K562 (cell line): ENCODE results near the gene PRR35. TPM values are rescaled to one million over a fixed set of nuclear protein-coding genes. Genes with fewer than 3 reads are reported as not detected.
A peak's percentile ranks its signal among the peaks of the same experiment; 100 is the strongest.

Experiments used
- ATAC-seq: fragments of 200-7000 bp; cut with Tn5 transposase; 3 replicates; pipeline ENCODE4 v1.9.1; 2020; ENCODE audit warnings: moderate library complexity
- BruUV-seq: library from RNA; stranded (reverse); fragments of 400-500 nt; replicated peaks from 2 replicates; lab custom pipeline; 2021; lab: Mats Ljungman, UMichigan
- CTCF ChIA-PET: fragments of 300-600 bp; formaldehyde crosslinking; extraction: SDS; loops from one replicate; lab custom pipeline; 2021; ENCODE audit warnings: low intra/inter-chr PET ratio; lab: Yijun Ruan, JAX
- POLR2A ChIA-PET: fragments of 300-600, 350-650 bp; sonication (Branson Sonifier 250); formaldehyde crosslinking; extraction: SDS; loops from one replicate; lab custom pipeline; 2021; ENCODE audit warnings: antibody characterized with exemption, inconsistent platforms; lab: Yijun Ruan, JAX
- DNase-seq, 4 experiments: peaks; one replicate each; pipeline versions ENCODE4 v3.0.0 to v3.0.0-alpha.2; 2011 to 2018; ENCODE audit warnings: low spot score in 3 of 4, mixed read lengths in 3 of 4; ENCODE audit errors: extremely low read depth in 1 of 4
- FAIRE-seq: peaks from 2 replicates; lab custom pipeline; 2011; peaks lifted over from hg19 to GRCh38; lab: Jason Lieb, UNC
- H2AFZ ChIP-seq: 2 replicates; pipeline ENCODE4 v1.6.0; 2011; ENCODE audit warnings: low read depth, low read length, control low read depth, inconsistent platforms
- H3K27ac ChIP-seq: fragments of 200-600 bp; 3 replicates; pipeline ENCODE4 v1.8.0; 2011; ENCODE audit warnings: low read depth, mild to moderate bottlenecking, control low read depth, inconsistent platforms, low read length, moderate library complexity, mixed read lengths; ENCODE audit errors: extremely low read depth
- H3K27me3 ChIP-seq, 2 experiments: fragments of 300-600 bp in 1 of 2; 2 replicates in 1 of 2; 3 replicates in 1 of 2; pipeline versions ENCODE4 v1.6.0 to v1.8.0; 2011; ENCODE audit warnings: inconsistent platforms in 2 of 2, low read length in 2 of 2, mild to moderate bottlenecking in 1 of 2, mixed read lengths in 1 of 2, moderate library complexity in 1 of 2; ENCODE audit not compliant: control insufficient read depth in 2 of 2, insufficient read depth in 2 of 2
- H3K36me3 ChIP-seq: fragments of 300-600 bp; 3 replicates; pipeline ENCODE4 v1.8.0; 2011; ENCODE audit warnings: mild to moderate bottlenecking, low read length, inconsistent platforms; ENCODE audit not compliant: control insufficient read depth, insufficient read depth
- H3K4me1 ChIP-seq, 2 experiments: fragments of 200-600 bp in 1 of 2; replicated peaks in 1 of 2; 2 replicates in 1 of 2; 3 replicates in 1 of 2; pipeline versions ENCODE4 v1.5.1 to v1.8.0; 2011; ENCODE audit warnings: inconsistent platforms in 2 of 2, low read length in 2 of 2, mild to moderate bottlenecking in 1 of 2, mixed read lengths in 1 of 2, moderate library complexity in 1 of 2; ENCODE audit not compliant: control insufficient read depth in 2 of 2, insufficient read depth in 2 of 2
- H3K4me2 ChIP-seq: 2 replicates; pipeline ENCODE4 v1.6.1; 2011; ENCODE audit warnings: low read length, control low read depth, inconsistent platforms, mixed read lengths; ENCODE audit not compliant: insufficient read depth
- H3K4me3 ChIP-seq: fragments of 200-600 bp; sonication (generic), shearing (Covaris generic); 2 replicates; pipeline ENCODE4 v1.5.1; 2016; ENCODE audit warnings: control low read depth, inconsistent platforms
- H3K79me2 ChIP-seq: fragments of 200-600 bp; 3 replicates; pipeline ENCODE4 v1.8.0; 2011; ENCODE audit warnings: low read length, inconsistent platforms; ENCODE audit not compliant: control insufficient read depth, insufficient read depth
- H3K9ac ChIP-seq, 2 experiments: 2 replicates each; pipeline versions ENCODE4 v1.6.0 to v1.6.1; 2011; ENCODE audit warnings: low read depth in 2 of 2, low read length in 2 of 2, control low read depth in 1 of 2, inconsistent platforms in 1 of 2, mild to moderate bottlenecking in 1 of 2, mixed read lengths in 1 of 2; ENCODE audit not compliant: insufficient read depth in 1 of 2
- H3K9me1 ChIP-seq: one replicate; pipeline ENCODE4 v1.6.0; 2011; ENCODE audit warnings: inconsistent platforms, mild to moderate bottlenecking, low read length, moderate library complexity; ENCODE audit not compliant: control insufficient read depth, insufficient read depth
- H3K9me3 ChIP-seq: replicated peaks from 2 replicates; pipeline ENCODE4 v1.5.1; 2011; ENCODE audit warnings: low read depth, low read length, inconsistent platforms; ENCODE audit not compliant: control insufficient read depth, insufficient read depth
- H4K20me1 ChIP-seq: replicated peaks from 2 replicates; pipeline ENCODE4 v1.6.1; 2011; ENCODE audit warnings: low read length, inconsistent platforms, mixed read lengths; ENCODE audit not compliant: control insufficient read depth, insufficient read depth
- CREB3L1 ChIP-seq: fragments of 450-650 bp; IDR thresholded peaks from 2 replicates; pipeline ENCODE4 v1.6.1; 2014; ENCODE audit warnings: low read depth, mild to moderate bottlenecking, moderate library complexity, borderline replicate concordance
- ELF2 ChIP-seq: fragments of 250-450 bp; sonication (Bioruptor Pico); IDR thresholded peaks from 2 replicates; pipeline ENCODE4 v1.5.0; 2021; ENCODE audit warnings: mild to moderate bottlenecking
- FIP1L1 ChIP-seq: fragments of 200-400 bp; formaldehyde crosslinking; IDR thresholded peaks from 2 replicates; pipeline ENCODE4 v1.6.1; 2018; ENCODE audit warnings: mild to moderate bottlenecking, low read depth, low read length; ENCODE audit not compliant: poor library complexity, severe bottlenecking
- HMG20A ChIP-seq: fragments of 450-650 bp; formaldehyde crosslinking; conservative IDR thresholded peaks from 2 replicates; pipeline ENCODE4 v1.4.0; 2020; ENCODE audit warnings: mild to moderate bottlenecking, mixed read lengths
- MAFK ChIP-seq: IDR thresholded peaks from 2 replicates; pipeline ENCODE4 v1.6.1; 2011; ENCODE audit warnings: low read length, improper control_type of control experiment
- PURB ChIP-seq: sonication (generic); formaldehyde crosslinking; IDR thresholded peaks from 2 replicates; pipeline ENCODE4 v1.9.0; 2021; ENCODE audit warnings: low read depth, mild to moderate bottlenecking, missing genetic modification reagents
- ZNF347 ChIP-seq: fragments of 450-650 bp; formaldehyde crosslinking; IDR thresholded peaks from 2 replicates; pipeline ENCODE4 v1.4.0; 2020; ENCODE audit warnings: low read depth, mild to moderate bottlenecking, moderate library complexity
- WGBS: fragments of 100-300 bp; shearing (Covaris generic); methylation state at CpG from one replicate; pipeline ENCODE4 v1.1.6; 2016; ENCODE audit warnings: low coverage, mixed read lengths; ENCODE audit not compliant: insufficient coverage; ENCODE audit errors: missing lambda C conversion rate; 5-methylcytosine and 5-hydroxymethylcytosine counted together
- in situ Hi-C: fragments of 300-500 bp; cut with MboI; formaldehyde crosslinking; loops from 4 replicates; pipeline ENCODE4 v1.15.0; 2018; ENCODE audit warnings: inconsistent platforms, mixed read lengths
- intact Hi-C: fragments of 100-400 bp; cut with micrococcal nuclease; formaldehyde crosslinking; loops from 2 replicates; pipeline ENCODE4 v1.14.2; 2022
- polyA plus RNA-seq, 8 experiments: library from polyadenylated mRNA; depleted of rRNA in 4 of 8; stranded (reverse) in 5 of 8; unstranded in 3 of 8; fragments of >200 nt; fragmentation: Nextera tagmentation in 2 of 8; fragmentation: Illumina TruSeq in 1 of 8; extraction: Ambion mirVana in 2 of 8; extraction: Trizol in 1 of 8; gene quantifications; 2 replicates each; pipeline versions ENCODE4 v1.2.1 to v1.2.3, GENCODE V29; 2011 to 2014; ENCODE audit warnings: inconsistent platforms in 1 of 8, missing spikeins in 1 of 8
- total RNA-seq, 7 experiments: library from RNA; depleted of rRNA in 6 of 7; stranded (reverse); fragments of >200 nt in 6 of 7; fragmentation: Illumina TruSeq in 2 of 7; extraction: Trizol in 2 of 7; gene quantifications; 2 replicates each; pipeline versions ENCODE4 v1.2.1 to v1.2.3, GENCODE V29; 2011 to 2021; ENCODE audit warnings: low replicate concordance in 1 of 7
- TF ChIP-seq, protein P1 (sequence below): fragments of 250-450 bp; sonication (Bioruptor Pico); IDR thresholded peaks from 2 replicates; pipeline ENCODE4 v1.8.0; 2021; ENCODE audit warnings: mild to moderate bottlenecking, moderate library complexity
- TF ChIP-seq, protein P2 (sequence below): sonication (generic); IDR thresholded peaks from 2 replicates; pipeline ENCODE4 v1.6.1; 2016
- TF ChIP-seq, protein P3 (sequence below): sonication (generic); formaldehyde crosslinking; IDR thresholded peaks from 2 replicates; pipeline ENCODE4 v1.8.0; 2023; ENCODE audit warnings: mild to moderate bottlenecking, missing genetic modification reagents

The PRR35 gene
- total and polyA plus RNA-seq, 9 of the 15 experiments (the other 6 are each of a cell fraction or from before 2014, with no cell fraction given) = 0.17 to 0.45 (median 0.21) TPM; not detected in 5

GRCh38 chr16:578870-579405 is 18.7 kb downstream of the PRR35 start:
- DNase-seq (peak; percentile 67 to 94 (median 79)), FAIRE-seq (peak; percentile 92), ATAC-seq (peak; percentile 97)
- in situ Hi-C loops = loop anchor here (5.0 kb wide), 1 partner anchor 88 kb away; the partner anchor contains the start of gene RHOT2
- Histone ChIP-seq H3K9me1 (peaks cover 3% of the 10 kb centered on the region), H3K27ac (no peak overlapping the region), H3K4me3 (no peak overlapping the region), H3K79me2 (no peaks in the 10 kb centered on the region), H3K9me3 (no peaks in the 10 kb centered on the region), H3K4me2 (peak overlapping the region; percentile 66; the same call in 1 of the 2 replicates), H3K4me1 (peaks cover 0 to 87% of the 10 kb centered on the region in 2 experiments; a peak in 4 of 5 replicates), H2AFZ (peak overlapping the region; percentile 87), H3K36me3 (peaks cover 24% of the 10 kb centered on the region; the same call in 2 of the 3 replicates), H4K20me1 (peaks cover 13% of the 10 kb centered on the region), H3K27me3 (no peaks in the 10 kb centered on the region), H3K9ac (peak overlapping the region in 1 of 2 experiments; percentile 85; a peak in 2 of 4 replicates)
- intact Hi-C loops = loop anchor here (5.0 kb wide), 1 partner anchor 88 kb away; the partner anchor contains the start of gene RHOT2
- ChIA-PET CTCF (interaction anchor here (0.7 to 1.2 kb wide), 2 partner anchors 82 to 94 kb away, joined by 3 to 8 read pairs; no protein-coding TSS in a partner anchor), POLR2A (interaction anchor here (0.6 to 2.1 kb wide), 7 partner anchors 8 to 682 kb away, joined by 3 to 6 read pairs (median 4); partner anchors contain the start of gene STUB1)
- WGBS = 10% methylated on average over 19 of the region's 34 CpGs
- BruUV-seq = no TSS peak
- no peak; the same call in 1 of the 2 replicates for TF ChIP-seq CREB3L1
- TF ChIP-seq, protein P1, sequence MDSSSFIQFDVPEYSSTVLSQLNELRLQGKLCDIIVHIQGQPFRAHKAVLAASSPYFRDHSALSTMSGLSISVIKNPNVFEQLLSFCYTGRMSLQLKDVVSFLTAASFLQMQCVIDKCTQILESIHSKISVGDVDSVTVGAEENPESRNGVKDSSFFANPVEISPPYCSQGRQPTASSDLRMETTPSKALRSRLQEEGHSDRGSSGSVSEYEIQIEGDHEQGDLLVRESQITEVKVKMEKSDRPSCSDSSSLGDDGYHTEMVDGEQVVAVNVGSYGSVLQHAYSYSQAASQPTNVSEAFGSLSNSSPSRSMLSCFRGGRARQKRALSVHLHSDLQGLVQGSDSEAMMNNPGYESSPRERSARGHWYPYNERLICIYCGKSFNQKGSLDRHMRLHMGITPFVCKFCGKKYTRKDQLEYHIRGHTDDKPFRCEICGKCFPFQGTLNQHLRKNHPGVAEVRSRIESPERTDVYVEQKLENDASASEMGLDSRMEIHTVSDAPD (CRISPR knock-in tag) = no peak
- no peak for TF ChIP-seq PURB (CRISPR knock-in tag)
- TF ChIP-seq FIP1L1 = peak; percentile 56
- TF ChIP-seq MAFK = no peak
- no peak for TF ChIP-seq ELF2 (CRISPR knock-in tag)
- TF ChIP-seq, protein P2, sequence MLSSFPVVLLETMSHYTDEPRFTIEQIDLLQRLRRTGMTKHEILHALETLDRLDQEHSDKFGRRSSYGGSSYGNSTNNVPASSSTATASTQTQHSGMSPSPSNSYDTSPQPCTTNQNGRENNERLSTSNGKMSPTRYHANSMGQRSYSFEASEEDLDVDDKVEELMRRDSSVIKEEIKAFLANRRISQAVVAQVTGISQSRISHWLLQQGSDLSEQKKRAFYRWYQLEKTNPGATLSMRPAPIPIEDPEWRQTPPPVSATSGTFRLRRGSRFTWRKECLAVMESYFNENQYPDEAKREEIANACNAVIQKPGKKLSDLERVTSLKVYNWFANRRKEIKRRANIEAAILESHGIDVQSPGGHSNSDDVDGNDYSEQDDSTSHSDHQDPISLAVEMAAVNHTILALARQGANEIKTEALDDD = no peak
- TF ChIP-seq ZNF347 (CRISPR knock-in tag) = no peak
- TF ChIP-seq, protein P3, sequence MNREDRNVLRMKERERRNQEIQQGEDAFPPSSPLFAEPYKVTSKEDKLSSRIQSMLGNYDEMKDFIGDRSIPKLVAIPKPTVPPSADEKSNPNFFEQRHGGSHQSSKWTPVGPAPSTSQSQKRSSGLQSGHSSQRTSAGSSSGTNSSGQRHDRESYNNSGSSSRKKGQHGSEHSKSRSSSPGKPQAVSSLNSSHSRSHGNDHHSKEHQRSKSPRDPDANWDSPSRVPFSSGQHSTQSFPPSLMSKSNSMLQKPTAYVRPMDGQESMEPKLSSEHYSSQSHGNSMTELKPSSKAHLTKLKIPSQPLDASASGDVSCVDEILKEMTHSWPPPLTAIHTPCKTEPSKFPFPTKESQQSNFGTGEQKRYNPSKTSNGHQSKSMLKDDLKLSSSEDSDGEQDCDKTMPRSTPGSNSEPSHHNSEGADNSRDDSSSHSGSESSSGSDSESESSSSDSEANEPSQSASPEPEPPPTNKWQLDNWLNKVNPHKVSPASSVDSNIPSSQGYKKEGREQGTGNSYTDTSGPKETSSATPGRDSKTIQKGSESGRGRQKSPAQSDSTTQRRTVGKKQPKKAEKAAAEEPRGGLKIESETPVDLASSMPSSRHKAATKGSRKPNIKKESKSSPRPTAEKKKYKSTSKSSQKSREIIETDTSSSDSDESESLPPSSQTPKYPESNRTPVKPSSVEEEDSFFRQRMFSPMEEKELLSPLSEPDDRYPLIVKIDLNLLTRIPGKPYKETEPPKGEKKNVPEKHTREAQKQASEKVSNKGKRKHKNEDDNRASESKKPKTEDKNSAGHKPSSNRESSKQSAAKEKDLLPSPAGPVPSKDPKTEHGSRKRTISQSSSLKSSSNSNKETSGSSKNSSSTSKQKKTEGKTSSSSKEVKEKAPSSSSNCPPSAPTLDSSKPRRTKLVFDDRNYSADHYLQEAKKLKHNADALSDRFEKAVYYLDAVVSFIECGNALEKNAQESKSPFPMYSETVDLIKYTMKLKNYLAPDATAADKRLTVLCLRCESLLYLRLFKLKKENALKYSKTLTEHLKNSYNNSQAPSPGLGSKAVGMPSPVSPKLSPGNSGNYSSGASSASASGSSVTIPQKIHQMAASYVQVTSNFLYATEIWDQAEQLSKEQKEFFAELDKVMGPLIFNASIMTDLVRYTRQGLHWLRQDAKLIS (CRISPR knock-in tag) = peak; percentile 53; the same call in 1 of the 2 replicates
- no peak for TF ChIP-seq HMG20A
